ENCODE data around the gene C9orf78.
"Not testable (repeated sequence)": the region's sequence is repeated elsewhere in the genome, so short reads cannot be mapped to it uniquely, and the experiment has no call there.

Gene C9orf78

DNA sequence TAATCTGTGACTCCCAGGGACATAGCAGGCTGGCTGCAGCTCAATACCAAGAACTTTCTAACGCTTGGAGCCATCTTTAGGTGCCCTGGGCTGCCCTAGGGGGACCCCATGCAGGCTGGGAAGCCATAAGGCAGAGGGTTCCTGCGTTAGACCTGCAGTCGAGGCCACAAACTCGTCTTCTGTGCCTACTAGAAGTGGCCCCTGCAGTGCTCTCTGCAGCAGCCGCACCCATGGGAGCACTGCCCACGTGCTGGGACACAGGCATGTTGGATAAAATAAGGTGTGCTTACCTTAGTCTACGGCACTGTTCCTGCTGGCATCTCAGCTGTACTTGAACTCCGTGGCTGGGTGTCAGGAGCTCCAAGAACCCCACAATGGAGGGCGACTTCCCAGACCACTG is 22.7 kb downstream of the C9orf78 start:
- no peak overlapping the region for H3K9ac ChIP-seq
- no peak overlapping the region for H3K4me2 ChIP-seq
- H3K4me1 ChIP-seq: peaks cover 22% of the 10 kb centered on the region
- no peak overlapping the region for H3K4me3 ChIP-seq
- no peaks in the 10 kb centered on the region for H3K9me3 ChIP-seq
- peaks cover 81% of the 10 kb centered on the region for H4K20me1 ChIP-seq
- H3K27me3 ChIP-seq: no peaks in the 10 kb centered on the region
- H3K27ac ChIP-seq: no peak overlapping the region
- TF ChIP-seq Cebpa-rat (IDR thresholded peaks at IDR 0.05): no peak
- H3K36me3 ChIP-seq: peaks cover 99% of the 10 kb centered on the region

- peaks cover 99% of the 10 kb centered on the region for H3K36me3 ChIP-seq
- no peaks in the 10 kb centered on the region for H3K9me3 ChIP-seq
- no peak overlapping the region for H3K27ac ChIP-seq
Observed at GRCh38 chr9:129811967-129812363, 23.1 kb downstream of the C9orf78 start.

DNA sequence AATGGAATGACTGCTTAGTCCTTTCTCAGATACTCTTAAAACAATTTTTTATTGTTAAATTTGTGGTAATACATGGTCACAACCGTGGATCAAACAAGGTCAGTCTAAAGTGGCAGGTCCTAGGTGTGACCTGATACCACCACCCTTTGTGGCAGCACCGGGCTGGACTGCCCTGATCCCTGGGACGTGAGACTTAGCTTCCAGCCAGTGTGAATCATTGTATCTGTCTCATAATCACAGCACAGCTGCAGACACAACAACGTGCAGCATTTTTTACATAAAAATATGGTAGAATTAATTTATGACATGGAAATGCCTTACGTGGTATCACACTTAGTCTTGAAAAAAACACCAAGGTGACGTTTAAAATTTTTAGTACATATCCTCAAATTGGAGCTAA is 24.3 kb downstream of the C9orf78 start:
- no peak overlapping the region for H3K27ac ChIP-seq
- H3K36me3 ChIP-seq: peaks cover 94% of the 10 kb centered on the region
- H4K20me1 ChIP-seq: peaks cover 87% of the 10 kb centered on the region
- no peak overlapping the region for H3K9ac ChIP-seq
- H3K4me1 ChIP-seq: peaks cover 35% of the 10 kb centered on the region
- TF ChIP-seq Cebpa-rat (IDR thresholded peaks at IDR 0.05): no peak
- H3K9me3 ChIP-seq: no peaks in the 10 kb centered on the region
- H3K4me2 ChIP-seq: no peak overlapping the region
- no peak overlapping the region for H3K4me3 ChIP-seq
- no peaks in the 10 kb centered on the region for H3K27me3 ChIP-seq

More at GRCh38 chr9:129811967-129812363, 23.1 kb downstream of the C9orf78 start:
- Histone ChIP-seq H3K4me3 (no peak overlapping the region), H4K20me1 (peaks cover 85% of the 10 kb centered on the region), H3K4me2 (no peak overlapping the region), H3K4me1 (peaks cover 23% of the 10 kb centered on the region), H3K27me3 (no peaks in the 10 kb centered on the region), H3K9ac (no peak overlapping the region)
- TF ChIP-seq Cebpa-rat (IDR thresholded peaks at IDR 0.05): no peak

DNA sequence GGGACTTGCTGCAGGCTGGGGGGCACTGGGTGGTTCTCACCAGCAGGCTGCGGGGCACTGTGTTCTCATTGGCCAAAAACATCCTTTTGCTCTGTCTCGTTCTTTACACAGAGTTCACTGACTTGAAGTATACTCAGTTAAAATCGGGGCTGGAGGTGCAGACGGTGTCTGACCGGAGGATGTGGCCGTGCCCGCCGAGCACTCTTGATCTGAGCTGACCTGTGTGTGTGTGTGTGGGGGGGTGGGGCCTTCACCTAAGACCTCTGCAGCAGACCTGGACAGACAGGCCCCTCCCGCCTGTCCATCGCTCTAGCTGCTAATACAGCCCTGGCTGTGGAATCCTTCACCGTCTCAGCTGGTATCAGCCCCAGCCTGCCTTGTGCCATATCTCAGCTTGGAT is 25.0 kb downstream of the C9orf78 start:
- Histone ChIP-seq H3K4me2 (no peak overlapping the region), H3K27me3 (no peaks in the 10 kb centered on the region), H3K4me3 (no peak overlapping the region), H3K9me3 (no peaks in the 10 kb centered on the region), H3K27ac (no peak overlapping the region), H4K20me1 (peaks cover 87% of the 10 kb centered on the region), H3K36me3 (peaks cover 93% of the 10 kb centered on the region), H3K4me1 (peaks cover 42% of the 10 kb centered on the region), H3K9ac (no peak overlapping the region)
- no peak for TF ChIP-seq Cebpa-rat (IDR thresholded peaks at IDR 0.05)

DNA sequence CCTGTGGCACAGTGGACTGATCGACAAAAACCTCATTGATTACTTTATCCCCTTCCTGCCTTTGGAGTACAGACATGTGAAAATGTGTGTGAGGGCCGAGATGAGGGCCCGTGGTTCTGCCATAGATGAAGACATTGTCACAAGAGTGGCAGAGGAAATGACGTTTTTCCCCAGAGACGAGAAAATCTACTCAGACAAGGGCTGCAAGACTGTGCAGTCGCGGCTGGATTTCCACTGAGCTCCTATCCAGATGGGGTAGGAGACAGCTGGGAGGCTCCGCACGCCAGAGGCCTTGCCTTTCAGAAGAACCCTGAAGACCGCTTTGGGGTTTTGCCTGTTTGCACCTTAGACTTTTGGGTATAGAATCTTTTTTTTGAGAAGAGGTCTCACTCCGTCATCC is 25.7 kb downstream of the C9orf78 start:
- Histone ChIP-seq H3K4me2 (peak overlapping the region; percentile 48), H3K9me3 (no peaks in the 10 kb centered on the region), H3K27ac (no peak overlapping the region), H3K36me3 (peaks cover 90% of the 10 kb centered on the region), H4K20me1 (peaks cover 82% of the 10 kb centered on the region), H3K27me3 (no peaks in the 10 kb centered on the region), H3K4me1 (peaks cover 45% of the 10 kb centered on the region), H3K9ac (peak overlapping the region; percentile 16; the same call in 1 of the 2 replicates), H3K4me3 (no peak overlapping the region)
- no peak for TF ChIP-seq Cebpa-rat (IDR thresholded peaks at IDR 0.05)

DNA sequence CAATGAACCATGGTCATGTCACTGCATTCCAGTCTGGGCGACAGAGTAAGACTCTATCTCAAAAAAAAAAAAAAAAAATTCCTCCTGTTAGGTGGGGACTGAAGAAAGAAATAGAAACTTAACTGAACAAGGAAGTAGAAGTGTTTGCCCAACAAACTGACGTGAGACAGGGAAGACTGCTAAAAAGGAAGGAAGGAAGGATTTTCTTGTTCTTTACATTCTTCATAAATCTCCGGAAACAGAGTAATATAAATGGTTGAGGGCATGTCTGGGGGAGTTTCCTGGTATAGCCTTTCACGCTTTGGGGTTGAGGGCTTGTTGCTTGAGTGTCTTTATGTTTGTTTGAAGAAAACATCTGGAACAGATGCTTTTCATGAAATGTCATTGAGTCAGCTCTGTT is 29.0 kb downstream of the C9orf78 start:
- Histone ChIP-seq H3K27ac (0 out of 2 replicates have a peak overlapping the region, but pooled peaks have one; percentile 8), H3K4me1 (peaks cover 46% of the 10 kb centered on the region), H3K9ac (no peak overlapping the region), H3K4me3 (no peak overlapping the region), H3K4me2 (peak overlapping the region; percentile 52), H3K9me3 (no peaks in the 10 kb centered on the region), H3K27me3 (no peaks in the 10 kb centered on the region), H4K20me1 (peaks cover 61% of the 10 kb centered on the region), H3K36me3 (peaks cover 61% of the 10 kb centered on the region)
- no peak for TF ChIP-seq Cebpa-rat (IDR thresholded peaks at IDR 0.05)

DNA sequence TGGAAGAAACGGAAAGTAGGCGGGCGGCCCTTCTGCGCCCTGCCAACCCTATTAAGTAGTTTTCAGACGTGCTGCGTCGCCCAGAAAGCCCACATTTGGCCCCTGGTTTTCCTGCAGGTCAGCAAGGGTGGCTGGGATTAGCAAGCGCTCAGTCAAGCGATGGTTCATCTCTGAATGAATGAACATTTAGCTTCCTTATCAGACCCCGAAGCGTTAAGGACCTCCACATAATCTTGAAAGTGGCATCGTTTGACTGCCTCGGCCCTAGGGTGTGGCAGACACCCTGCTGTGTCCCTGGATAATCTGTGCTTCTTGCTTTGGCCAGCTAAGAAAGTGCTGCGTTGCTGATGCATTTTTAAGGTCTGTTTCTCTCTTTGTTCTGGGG is 31.4 kb downstream of the C9orf78 start:
- Histone ChIP-seq H3K27ac (peak overlapping the region; percentile 56; the same call in 1 of the 2 replicates), H4K20me1 (peaks cover 37% of the 10 kb centered on the region), H3K4me3 (peak overlapping the region; percentile 89), H3K36me3 (peaks cover 37% of the 10 kb centered on the region), H3K4me1 (peaks cover 31% of the 10 kb centered on the region), H3K9ac (peak overlapping the region; percentile 80), H3K27me3 (no peaks in the 10 kb centered on the region), H3K9me3 (no peaks in the 10 kb centered on the region), H3K4me2 (peak overlapping the region; percentile 93)
- no peak for TF ChIP-seq Cebpa-rat (IDR thresholded peaks at IDR 0.05)

- no peak for TF ChIP-seq Cebpa-rat (IDR thresholded peaks at IDR 0.05)
- Histone ChIP-seq H3K4me1 (peaks cover 31% of the 10 kb centered on the region), H3K4me3 (peak within 1 kb of the TSS; percentile 89), H3K36me3 (peaks cover 31% of the 10 kb centered on the region), H3K27ac (peak within 1 kb of the TSS; percentile 56), H3K27me3 (no peaks in the 10 kb centered on the region), H3K9ac (peak within 1 kb of the TSS; percentile 80), H3K4me2 (peak within 1 kb of the TSS; percentile 93), H4K20me1 (peaks cover 35% of the 10 kb centered on the region), H3K9me3 (no peaks in the 10 kb centered on the region)
Observed at GRCh38 chr9:129802833-129803675, 32.0 kb downstream of the C9orf78 start, which contains the start of gene TOR1B. Gene TOR1B (plus strand): TSS chr9:129803184. CDS start chr9:129803213, 29 bp downstream.

DNA sequence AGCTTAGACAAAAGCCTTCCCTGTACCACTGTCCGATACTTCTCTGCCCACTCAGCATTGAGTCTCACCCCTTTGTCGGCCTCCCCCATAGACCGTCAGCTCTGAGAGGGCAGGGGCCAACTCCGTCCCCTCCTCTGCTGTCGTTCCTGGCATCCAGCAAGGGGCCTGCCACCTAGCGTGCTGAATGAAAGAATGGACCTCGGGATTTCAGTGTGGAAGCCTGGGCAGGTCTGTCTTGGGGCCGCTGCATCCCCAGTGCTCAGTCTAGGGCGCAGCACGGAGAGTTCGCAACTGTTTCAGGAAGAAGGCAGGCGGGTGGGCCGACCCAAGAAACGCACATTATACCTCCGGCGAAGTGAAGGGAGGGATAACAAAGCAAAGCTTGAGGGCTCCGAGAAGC is 33.6 kb downstream of the C9orf78 start:
- no peak overlapping the region for H3K9ac ChIP-seq
- TF ChIP-seq Cebpa-rat (IDR thresholded peaks at IDR 0.05): no peak
- H3K27me3 ChIP-seq: no peaks in the 10 kb centered on the region
- H3K4me1 ChIP-seq: peaks cover 25% of the 10 kb centered on the region
- no peak overlapping the region for H3K4me3 ChIP-seq
- no peak overlapping the region for H3K27ac ChIP-seq
- peaks cover 15% of the 10 kb centered on the region for H3K36me3 ChIP-seq
- no peak overlapping the region for H3K4me2 ChIP-seq
- peaks cover 26% of the 10 kb centered on the region for H4K20me1 ChIP-seq
- H3K9me3 ChIP-seq: no peaks in the 10 kb centered on the region

DNA sequence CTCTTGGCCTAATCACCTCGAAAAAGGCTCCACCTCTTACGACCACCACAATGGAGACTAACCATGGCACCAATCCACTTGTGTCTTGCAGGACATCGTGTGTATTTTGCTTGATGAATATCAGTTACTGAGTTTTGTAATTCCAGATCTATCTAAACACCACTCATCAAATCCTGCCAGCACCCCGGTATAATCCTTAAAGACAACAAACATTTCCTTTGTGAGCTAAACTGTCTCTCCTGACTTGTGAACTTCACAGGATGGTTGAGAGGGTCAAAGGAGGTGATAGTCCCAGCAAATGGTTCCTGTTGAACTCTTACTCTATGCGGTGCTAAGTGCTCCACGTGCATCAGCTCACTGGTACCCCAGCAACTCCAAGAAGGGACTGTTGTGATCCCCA is 36.1 kb downstream of the C9orf78 start:
- H4K20me1 ChIP-seq: peaks cover 5% of the 10 kb centered on the region; the same call in 1 of the 2 replicates
- TF ChIP-seq Cebpa-rat (IDR thresholded peaks at IDR 0.05): no peak
- H3K9ac ChIP-seq: no peak overlapping the region
- no peaks in the 10 kb centered on the region for H3K9me3 ChIP-seq
- H3K4me1 ChIP-seq: peaks cover 4% of the 10 kb centered on the region
- no peak overlapping the region for H3K4me2 ChIP-seq
- H3K4me3 ChIP-seq: no peak overlapping the region
- H3K27ac ChIP-seq: no peak overlapping the region
- H3K27me3 ChIP-seq: 0 out of 2 replicates have a peak, but pooled peaks cover 7% of the 10 kb centered on the region
- H3K36me3 ChIP-seq: no peaks in the 10 kb centered on the region

GRCh38 chr9:129796029-129796428 is 39.0 kb downstream of the C9orf78 start:
- H3K27me3 ChIP-seq, H3K27ac ChIP-seq, H3K4me2 ChIP-seq, H3K9me3 ChIP-seq, H4K20me1 ChIP-seq, H3K9ac ChIP-seq, H3K4me3 ChIP-seq, H3K4me1 ChIP-seq, H3K36me3 ChIP-seq: not testable (repeated sequence)
